HepG2 (cell line): ENCODE measurements around the gene PEX13. TPM values are rescaled to one million over a fixed set of nuclear protein-coding genes. Genes with fewer than 3 reads are reported as not detected.

Source experiments
- CEBPB ChIP-seq: IDR thresholded peaks from 2 replicates; pipeline ENCODE4 v1.6.1; 2011; ENCODE audit warnings: low read depth, low read length, improper control_type of control experiment, borderline replicate concordance
- CENPX ChIP-seq: sonication (generic); formaldehyde crosslinking; IDR thresholded peaks from 2 replicates; pipeline ENCODE4 v1.9.0; 2021; ENCODE audit warnings: mild to moderate bottlenecking, missing genetic modification reagents, moderate library complexity
- FIP1L1 ChIP-seq: fragments of 200-400 bp; formaldehyde crosslinking; IDR thresholded peaks from 2 replicates; pipeline ENCODE4 v1.6.1; 2018; ENCODE audit warnings: low read depth, mild to moderate bottlenecking, low read length, moderate library complexity, borderline replicate concordance; ENCODE audit not compliant: insufficient read depth
- GABPB1 ChIP-seq: IDR thresholded peaks from 2 replicates; pipeline ENCODE4 v1.6.1; 2016; ENCODE audit warnings: mild to moderate bottlenecking, missing genetic modification reagents, moderate library complexity, missing compliant biosample characterization
- GTF2F1 ChIP-seq: fragments of 150-350 bp; IDR thresholded peaks from 2 replicates; pipeline ENCODE4 v1.6.1; 2014; ENCODE audit warnings: low read length
- MLLT10 ChIP-seq: sonication (generic); formaldehyde crosslinking; IDR thresholded peaks from 2 replicates; pipeline ENCODE4 v1.4.0; 2020; ENCODE audit warnings: missing genetic modification reagents
- ZMYM4 ChIP-seq: sonication (generic); formaldehyde crosslinking; IDR thresholded peaks from 2 replicates; pipeline ENCODE4 v1.8.1; 2023; ENCODE audit warnings: mild to moderate bottlenecking, missing genetic modification reagents
- ZNF207 ChIP-seq: fragments of 450-650 bp; IDR thresholded peaks from 2 replicates; pipeline ENCODE4 v1.6.1; 2016; ENCODE audit warnings: antibody characterized with exemption, borderline replicate concordance
- ZNF562 ChIP-seq: sonication (generic); formaldehyde crosslinking; IDR thresholded peaks from 2 replicates; pipeline ENCODE4 v1.8.0; 2022; ENCODE audit warnings: missing genetic modification reagents, borderline replicate concordance
- polyA plus RNA-seq, 8 experiments: library from polyadenylated mRNA; depleted of rRNA in 3 of 8; stranded (reverse) in 7 of 8; unstranded in 1 of 8; fragments of >200 nt; fragmentation: Illumina TruSeq in 4 of 8; extraction: Trizol in 4 of 8; gene quantifications; 2 replicates each; pipeline versions ENCODE4 v1.2.1 to v1.2.3, GENCODE V29; 2011 to 2016; ENCODE audit warnings: low read depth in 4 of 8, missing spikeins in 1 of 8, mixed read lengths in 1 of 8; ENCODE audit not compliant: insufficient read depth in 1 of 8
- total RNA-seq, 5 experiments: library from RNA; depleted of rRNA; stranded (reverse); fragments of >200 nt; fragmentation: Illumina TruSeq; extraction: Trizol; gene quantifications; 2 replicates each; pipeline ENCODE4 v1.2.3, GENCODE V29; 2016; ENCODE audit warnings: low read depth in 1 of 5
- TF ChIP-seq, protein P1 (sequence below): IDR thresholded peaks from 2 replicates; pipeline ENCODE4 v1.6.1; 2016; ENCODE audit warnings: low read depth, control low read depth
- TF ChIP-seq, protein P2 (sequence below): sonication (generic); formaldehyde crosslinking; IDR thresholded peaks from 2 replicates; pipeline ENCODE4 v1.5.1; 2020; ENCODE audit warnings: missing genetic modification reagents, mild to moderate bottlenecking, borderline replicate concordance
- TF ChIP-seq, protein P3 (sequence below): sonication (generic); formaldehyde crosslinking; conservative IDR thresholded peaks from 2 replicates; pipeline ENCODE4 v1.4.0; 2020; ENCODE audit warnings: missing genetic modification reagents
- TF ChIP-seq, protein P4 (sequence below): IDR thresholded peaks from 2 replicates; pipeline ENCODE4 v1.6.1; 2016; ENCODE audit warnings: low read depth
- TF ChIP-seq, protein P5 (sequence below): conservative IDR thresholded peaks from 2 replicates; pipeline ENCODE4 v1.6.1; 2018; ENCODE audit warnings: missing genetic modification reagents
- TF ChIP-seq, protein P6 (sequence below): sonication (generic); formaldehyde crosslinking; IDR thresholded peaks from 2 replicates; pipeline ENCODE4 v1.8.1; 2023; ENCODE audit warnings: missing genetic modification reagents, mild to moderate bottlenecking, borderline replicate concordance
- TF ChIP-seq, protein P7 (sequence below): sonication (generic); formaldehyde crosslinking; conservative IDR thresholded peaks from 2 replicates; pipeline ENCODE4 v1.4.0; 2020; ENCODE audit warnings: missing genetic modification reagents
- TF ChIP-seq, protein P8 (sequence below): sonication (generic); formaldehyde crosslinking; IDR thresholded peaks from 2 replicates; pipeline ENCODE4 v1.5.0; 2020; ENCODE audit warnings: mild to moderate bottlenecking, missing genetic modification reagents

Gene PEX13
- total and polyA plus RNA-seq, 2 of the 13 experiments (the other 11 are each of a cell fraction or from before 2014, with no cell fraction given): 47.9 to 75.9 TPM

DNA sequence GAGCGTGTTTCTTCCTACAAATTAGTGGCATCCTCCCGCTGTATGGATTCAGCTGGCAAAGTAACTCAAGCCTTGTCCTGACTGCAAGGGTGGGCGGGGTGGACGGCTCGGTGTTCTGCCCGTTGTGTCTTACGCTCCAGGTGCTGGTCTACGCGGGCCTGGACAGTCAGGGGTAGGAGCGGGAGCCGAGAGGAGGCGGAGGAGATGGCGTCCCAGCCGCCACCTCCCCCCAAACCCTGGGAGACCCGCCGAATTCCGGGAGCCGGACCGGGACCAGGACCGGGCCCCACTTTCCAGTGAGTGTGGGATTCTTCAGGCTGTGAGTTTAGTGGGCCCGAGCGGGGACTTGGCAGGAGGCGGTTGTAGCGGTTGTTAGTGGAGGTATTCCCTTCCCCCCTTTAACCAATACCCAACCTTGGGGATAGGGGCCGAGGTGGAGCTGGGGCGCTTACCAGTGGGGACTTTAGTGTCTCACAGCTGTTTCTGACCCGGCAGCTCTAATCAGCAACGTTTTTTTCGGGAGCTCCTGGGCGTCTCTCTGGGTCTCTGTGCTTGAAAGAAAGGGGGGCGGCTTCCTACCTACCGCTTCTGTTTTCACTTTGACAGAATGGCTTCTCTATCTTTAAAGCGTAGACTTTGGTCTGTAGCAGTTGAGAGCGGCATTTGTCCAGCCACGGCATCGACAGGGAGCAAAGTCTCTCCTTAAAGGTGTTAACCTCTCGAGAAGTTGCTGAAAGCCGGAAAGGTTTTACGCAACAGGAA, at the start of gene PEX13, which contains the start of gene PUS10 (continued):
- TF ChIP-seq, protein P1, sequence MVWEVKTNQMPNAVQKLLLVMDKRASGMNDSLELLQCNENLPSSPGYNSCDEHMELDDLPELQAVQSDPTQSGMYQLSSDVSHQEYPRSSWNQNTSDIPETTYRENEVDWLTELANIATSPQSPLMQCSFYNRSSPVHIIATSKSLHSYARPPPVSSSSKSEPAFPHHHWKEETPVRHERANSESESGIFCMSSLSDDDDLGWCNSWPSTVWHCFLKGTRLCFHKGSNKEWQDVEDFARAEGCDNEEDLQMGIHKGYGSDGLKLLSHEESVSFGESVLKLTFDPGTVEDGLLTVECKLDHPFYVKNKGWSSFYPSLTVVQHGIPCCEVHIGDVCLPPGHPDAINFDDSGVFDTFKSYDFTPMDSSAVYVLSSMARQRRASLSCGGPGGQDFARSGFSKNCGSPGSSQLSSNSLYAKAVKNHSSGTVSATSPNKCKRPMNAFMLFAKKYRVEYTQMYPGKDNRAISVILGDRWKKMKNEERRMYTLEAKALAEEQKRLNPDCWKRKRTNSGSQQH (CRISPR knock-in tag): peak; percentile 44; the same call in 1 of the 2 replicates
- TF ChIP-seq ZNF562 (no peak), CENPX (CRISPR knock-in tag) (no peak), GTF2F1 (no peak), GABPB1 (peak; percentile 3), FIP1L1 (no peak; the same call in 1 of the 2 replicates), MLLT10 (CRISPR knock-in tag) (no peak), ZMYM4 (CRISPR knock-in tag) (peak; percentile 87), CEBPB (peak; percentile 100), ZNF207 (no peak)
- TF ChIP-seq, protein P2, sequence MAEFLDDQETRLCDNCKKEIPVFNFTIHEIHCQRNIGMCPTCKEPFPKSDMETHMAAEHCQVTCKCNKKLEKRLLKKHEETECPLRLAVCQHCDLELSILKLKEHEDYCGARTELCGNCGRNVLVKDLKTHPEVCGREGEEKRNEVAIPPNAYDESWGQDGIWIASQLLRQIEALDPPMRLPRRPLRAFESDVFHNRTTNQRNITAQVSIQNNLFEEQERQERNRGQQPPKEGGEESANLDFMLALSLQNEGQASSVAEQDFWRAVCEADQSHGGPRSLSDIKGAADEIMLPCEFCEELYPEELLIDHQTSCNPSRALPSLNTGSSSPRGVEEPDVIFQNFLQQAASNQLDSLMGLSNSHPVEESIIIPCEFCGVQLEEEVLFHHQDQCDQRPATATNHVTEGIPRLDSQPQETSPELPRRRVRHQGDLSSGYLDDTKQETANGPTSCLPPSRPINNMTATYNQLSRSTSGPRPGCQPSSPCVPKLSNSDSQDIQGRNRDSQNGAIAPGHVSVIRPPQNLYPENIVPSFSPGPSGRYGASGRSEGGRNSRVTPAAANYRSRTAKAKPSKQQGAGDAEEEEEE (CRISPR knock-in tag): no peak
- TF ChIP-seq, protein P3, sequence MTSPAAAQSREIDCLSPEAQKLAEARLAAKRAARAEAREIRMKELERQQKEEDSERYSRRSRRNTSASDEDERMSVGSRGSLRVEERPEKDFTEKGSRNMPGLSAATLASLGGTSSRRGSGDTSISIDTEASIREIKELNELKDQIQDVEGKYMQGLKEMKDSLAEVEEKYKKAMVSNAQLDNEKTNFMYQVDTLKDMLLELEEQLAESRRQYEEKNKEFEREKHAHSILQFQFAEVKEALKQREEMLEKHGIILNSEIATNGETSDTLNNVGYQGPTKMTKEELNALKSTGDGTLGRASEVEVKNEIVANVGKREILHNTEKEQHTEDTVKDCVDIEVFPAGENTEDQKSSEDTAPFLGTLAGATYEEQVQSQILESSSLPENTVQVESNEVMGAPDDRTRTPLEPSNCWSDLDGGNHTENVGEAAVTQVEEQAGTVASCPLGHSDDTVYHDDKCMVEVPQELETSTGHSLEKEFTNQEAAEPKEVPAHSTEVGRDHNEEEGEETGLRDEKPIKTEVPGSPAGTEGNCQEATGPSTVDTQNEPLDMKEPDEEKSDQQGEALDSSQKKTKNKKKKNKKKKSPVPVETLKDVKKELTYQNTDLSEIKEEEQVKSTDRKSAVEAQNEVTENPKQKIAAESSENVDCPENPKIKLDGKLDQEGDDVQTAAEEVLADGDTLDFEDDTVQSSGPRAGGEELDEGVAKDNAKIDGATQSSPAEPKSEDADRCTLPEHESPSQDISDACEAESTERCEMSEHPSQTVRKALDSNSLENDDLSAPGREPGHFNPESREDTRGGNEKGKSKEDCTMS (CRISPR knock-in tag): 0 out of 2 replicates have a peak, but pooled peaks have one; percentile 47
- TF ChIP-seq, protein P4, sequence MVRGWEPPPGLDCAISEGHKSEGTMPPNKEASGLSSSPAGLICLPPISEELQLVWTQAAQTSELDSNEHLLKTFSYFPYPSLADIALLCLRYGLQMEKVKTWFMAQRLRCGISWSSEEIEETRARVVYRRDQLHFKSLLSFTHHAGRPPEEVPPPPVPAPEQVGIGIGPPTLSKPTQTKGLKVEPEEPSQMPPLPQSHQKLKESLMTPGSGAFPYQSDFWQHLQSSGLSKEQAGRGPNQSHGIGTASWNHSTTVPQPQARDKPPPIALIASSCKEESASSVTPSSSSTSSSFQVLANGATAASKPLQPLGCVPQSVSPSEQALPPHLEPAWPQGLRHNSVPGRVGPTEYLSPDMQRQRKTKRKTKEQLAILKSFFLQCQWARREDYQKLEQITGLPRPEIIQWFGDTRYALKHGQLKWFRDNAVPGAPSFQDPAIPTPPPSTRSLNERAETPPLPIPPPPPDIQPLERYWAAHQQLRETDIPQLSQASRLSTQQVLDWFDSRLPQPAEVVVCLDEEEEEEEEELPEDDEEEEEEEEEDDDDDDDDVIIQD (CRISPR knock-in tag): peak; percentile 92
- TF ChIP-seq, protein P5, sequence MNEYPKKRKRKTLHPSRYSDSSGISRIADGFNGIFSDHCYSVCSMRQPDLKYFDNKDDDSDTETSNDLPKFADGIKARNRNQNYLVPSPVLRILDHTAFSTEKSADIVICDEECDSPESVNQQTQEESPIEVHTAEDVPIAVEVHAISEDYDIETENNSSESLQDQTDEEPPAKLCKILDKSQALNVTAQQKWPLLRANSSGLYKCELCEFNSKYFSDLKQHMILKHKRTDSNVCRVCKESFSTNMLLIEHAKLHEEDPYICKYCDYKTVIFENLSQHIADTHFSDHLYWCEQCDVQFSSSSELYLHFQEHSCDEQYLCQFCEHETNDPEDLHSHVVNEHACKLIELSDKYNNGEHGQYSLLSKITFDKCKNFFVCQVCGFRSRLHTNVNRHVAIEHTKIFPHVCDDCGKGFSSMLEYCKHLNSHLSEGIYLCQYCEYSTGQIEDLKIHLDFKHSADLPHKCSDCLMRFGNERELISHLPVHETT (CRISPR knock-in tag): peak; percentile 52
- TF ChIP-seq, protein P6, sequence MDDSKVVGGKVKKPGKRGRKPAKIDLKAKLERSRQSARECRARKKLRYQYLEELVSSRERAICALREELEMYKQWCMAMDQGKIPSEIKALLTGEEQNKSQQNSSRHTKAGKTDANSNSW: no peak
- TF ChIP-seq, protein P7, sequence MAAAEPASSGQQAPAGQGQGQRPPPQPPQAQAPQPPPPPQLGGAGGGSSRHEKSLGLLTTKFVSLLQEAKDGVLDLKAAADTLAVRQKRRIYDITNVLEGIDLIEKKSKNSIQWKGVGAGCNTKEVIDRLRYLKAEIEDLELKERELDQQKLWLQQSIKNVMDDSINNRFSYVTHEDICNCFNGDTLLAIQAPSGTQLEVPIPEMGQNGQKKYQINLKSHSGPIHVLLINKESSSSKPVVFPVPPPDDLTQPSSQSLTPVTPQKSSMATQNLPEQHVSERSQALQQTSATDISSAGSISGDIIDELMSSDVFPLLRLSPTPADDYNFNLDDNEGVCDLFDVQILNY: peak; percentile 51; the same call in 1 of the 2 replicates
- TF ChIP-seq, protein P8, sequence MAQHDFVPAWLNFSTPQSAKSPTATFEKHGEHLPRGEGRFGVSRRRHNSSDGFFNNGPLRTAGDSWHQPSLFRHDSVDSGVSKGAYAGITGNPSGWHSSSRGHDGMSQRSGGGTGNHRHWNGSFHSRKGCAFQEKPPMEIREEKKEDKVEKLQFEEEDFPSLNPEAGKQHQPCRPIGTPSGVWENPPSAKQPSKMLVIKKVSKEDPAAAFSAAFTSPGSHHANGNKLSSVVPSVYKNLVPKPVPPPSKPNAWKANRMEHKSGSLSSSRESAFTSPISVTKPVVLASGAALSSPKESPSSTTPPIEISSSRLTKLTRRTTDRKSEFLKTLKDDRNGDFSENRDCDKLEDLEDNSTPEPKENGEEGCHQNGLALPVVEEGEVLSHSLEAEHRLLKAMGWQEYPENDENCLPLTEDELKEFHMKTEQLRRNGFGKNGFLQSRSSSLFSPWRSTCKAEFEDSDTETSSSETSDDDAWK: no peak
